HG02943 (cell line): ENCODE results near the gene OR2A2.

Experiments
- ATAC-seq: cut with Tn5 transposase; IDR thresholded peaks from one replicate; pipeline ENCODE4 v1.9.1; 2021; ENCODE audit warnings: mild to moderate bottlenecking, low read depth, moderate library complexity; ENCODE audit not compliant: unreplicated experiment

OR2A2 gene

DNA sequence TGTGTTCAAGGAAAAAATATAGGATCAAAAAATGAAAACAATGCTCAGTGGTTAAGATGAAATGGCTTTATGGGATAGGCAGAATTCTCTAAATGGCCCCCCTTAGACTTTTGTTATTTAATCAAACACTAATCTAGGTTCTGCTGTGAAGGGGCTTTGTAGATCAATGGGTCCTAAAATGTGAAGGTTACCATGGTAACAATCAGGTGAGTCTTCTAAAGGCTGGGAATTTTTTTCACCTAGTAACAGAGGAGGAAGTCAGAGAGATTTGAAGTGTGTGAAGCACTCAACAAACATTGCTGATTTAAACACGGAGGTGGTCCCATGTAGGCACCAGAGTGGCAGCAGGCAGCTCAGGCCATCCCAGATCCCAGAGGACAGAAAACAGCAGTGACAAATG is 24.7 kb downstream of the OR2A2 start:
- ATAC-seq = no peak

DNA sequence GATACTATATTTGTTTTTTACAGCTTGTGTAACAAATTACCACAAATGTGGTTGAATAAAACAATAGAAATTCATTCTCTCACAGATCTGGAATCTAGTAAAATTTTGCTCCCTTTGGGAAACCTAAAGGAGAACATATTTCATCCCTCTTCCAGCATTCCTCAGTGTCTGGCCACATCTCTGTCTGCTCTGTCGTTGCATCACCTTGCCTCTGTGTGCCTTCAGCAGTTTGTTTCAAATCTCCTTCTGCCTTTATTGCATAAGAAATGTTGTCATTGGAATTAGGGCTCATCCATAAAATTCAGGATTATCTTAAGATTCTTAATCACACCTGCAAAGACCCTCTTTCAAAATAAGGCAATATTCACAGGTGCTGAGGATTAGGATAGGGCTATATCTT is 28.1 kb downstream of the OR2A2 start:
- no peak for ATAC-seq

DNA sequence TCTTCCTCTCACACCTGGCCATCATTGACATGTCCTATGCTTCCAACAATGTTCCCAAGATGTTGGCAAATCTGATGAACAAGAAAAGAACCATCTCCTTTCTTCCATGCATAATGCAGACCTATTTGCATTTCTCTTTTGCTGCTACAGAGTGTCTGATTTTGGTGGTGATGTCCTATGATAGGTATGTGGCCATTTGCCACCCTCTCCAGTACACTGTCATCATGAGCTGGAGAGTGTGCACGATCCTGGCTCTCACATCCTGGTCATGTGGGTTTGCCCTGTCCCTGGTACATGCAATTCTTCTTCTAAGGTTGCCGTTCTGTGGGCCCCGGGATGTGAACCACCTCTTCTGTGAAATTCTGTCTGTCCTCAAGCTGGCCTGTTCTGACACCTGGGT is 32.8 kb downstream of the OR2A2 start:
- no peak for ATAC-seq

DNA sequence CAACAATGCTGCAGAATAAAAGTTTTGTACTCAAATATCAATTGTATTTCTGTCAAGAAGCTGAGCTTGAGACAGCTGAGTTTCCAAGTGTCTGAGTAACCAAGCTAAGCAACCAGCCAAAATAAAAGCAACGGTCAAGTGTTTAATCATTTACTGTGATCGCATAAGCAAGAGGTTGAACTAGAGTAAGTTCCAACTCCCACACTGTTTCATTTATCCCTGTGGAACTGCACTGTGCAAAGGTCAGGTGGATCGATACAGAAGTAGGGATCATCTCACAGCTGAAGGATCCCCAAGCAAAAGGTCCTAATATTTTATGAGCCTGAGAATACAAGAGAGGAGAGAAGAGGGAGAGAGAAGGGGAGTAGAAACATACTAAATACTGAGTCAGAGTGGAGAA is 35.0 kb downstream of the OR2A2 start:
- ATAC-seq = no peak

DNA sequence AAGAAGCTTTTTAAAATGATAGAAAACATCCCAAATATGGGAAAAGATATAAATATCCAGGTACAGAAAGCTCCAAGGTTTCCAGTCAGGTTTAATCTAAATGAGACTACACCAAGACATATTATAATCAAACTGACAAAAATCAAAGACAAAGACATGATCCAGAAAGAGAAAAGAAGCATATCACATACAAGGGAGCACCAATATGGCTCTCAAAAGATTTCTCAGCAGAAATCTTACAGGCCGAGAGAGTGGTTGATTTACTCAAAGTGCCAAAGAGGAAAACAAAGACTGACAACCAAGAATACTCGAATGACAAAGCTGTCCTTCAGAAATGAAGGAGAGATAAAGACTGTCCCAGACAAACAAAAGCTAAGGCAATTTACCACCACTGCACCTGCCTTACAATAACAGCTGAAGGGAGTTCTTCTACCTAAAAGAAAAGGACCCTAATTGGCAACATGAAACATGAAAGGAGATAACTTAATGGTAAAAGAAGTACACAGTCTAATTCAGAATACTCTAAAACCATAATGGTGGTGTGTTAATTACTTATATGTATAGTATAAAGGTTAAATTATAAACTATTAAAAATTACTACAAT is 38.9 kb downstream of the OR2A2 start:
- no peak for ATAC-seq

DNA sequence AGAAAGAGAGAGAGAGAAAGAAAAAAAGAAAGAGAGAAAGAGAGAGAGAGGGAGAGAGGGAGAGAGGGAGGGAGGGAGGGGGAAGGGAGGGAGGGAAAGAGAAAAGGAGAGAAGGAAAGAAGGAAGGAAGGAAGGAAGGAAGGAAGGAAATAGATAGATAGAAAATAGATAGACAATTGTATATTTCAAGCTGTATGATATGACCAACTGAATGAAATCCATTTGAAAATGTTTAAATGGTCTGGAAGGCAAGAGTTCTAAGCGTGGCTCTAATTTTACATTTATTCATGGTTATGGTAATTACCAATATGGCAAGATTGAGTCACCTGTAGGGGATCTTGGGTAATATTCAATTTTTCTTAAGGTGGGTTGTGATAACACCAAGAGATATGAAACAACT is 49.5 kb downstream of the OR2A2 start:
- no peak for ATAC-seq
